Mammary epithelial cell (primary cell): ENCODE data around the gene ECE2.

ENCODE experiments used
- EZH2 ChIP-seq: IDR thresholded peaks from 2 replicates; pipeline ENCODE4 v1.6.1; 2012; ENCODE audit warnings: low read length, inconsistent platforms, borderline replicate concordance
- TF ChIP-seq, protein P1 (sequence below), 2 donors: IDR thresholded peaks in 1 of 2; conservative IDR thresholded peaks in 1 of 2; 2 replicates each; pipeline ENCODE4 v1.5.1; 2011 to 2012; ENCODE audit warnings: inconsistent platforms in 2 of 2, low read length in 2 of 2, mild to moderate bottlenecking in 2 of 2, control low read depth in 1 of 2, low read depth in 1 of 2; ENCODE audit not compliant: insufficient read depth in 1 of 2; ENCODE audit errors: extremely low read depth in 1 of 2

- TF ChIP-seq, protein P1, sequence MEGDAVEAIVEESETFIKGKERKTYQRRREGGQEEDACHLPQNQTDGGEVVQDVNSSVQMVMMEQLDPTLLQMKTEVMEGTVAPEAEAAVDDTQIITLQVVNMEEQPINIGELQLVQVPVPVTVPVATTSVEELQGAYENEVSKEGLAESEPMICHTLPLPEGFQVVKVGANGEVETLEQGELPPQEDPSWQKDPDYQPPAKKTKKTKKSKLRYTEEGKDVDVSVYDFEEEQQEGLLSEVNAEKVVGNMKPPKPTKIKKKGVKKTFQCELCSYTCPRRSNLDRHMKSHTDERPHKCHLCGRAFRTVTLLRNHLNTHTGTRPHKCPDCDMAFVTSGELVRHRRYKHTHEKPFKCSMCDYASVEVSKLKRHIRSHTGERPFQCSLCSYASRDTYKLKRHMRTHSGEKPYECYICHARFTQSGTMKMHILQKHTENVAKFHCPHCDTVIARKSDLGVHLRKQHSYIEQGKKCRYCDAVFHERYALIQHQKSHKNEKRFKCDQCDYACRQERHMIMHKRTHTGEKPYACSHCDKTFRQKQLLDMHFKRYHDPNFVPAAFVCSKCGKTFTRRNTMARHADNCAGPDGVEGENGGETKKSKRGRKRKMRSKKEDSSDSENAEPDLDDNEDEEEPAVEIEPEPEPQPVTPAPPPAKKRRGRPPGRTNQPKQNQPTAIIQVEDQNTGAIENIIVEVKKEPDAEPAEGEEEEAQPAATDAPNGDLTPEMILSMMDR (conservative IDR thresholded peaks at IDR 0.05 in 1 of 2, IDR thresholded peaks at IDR 0.05 in 1 of 2; ENCODE audit: extremely low read depth in 1 of 2, insufficient read depth in 1 of 2, low read depth in 1 of 2, low read length in 2 of 2) = no peak
- no peak for TF ChIP-seq EZH2
Measured at GRCh38 chr3:184228376-184229137, 47.3 kb upstream of the ECE2 start.
